Endothelial cell of umbilical vein (primary cell): ENCODE data around the gene PPP3CA.

ENCODE experiments used
- FOS ChIP-seq: IDR thresholded peaks from 2 replicates; pipeline ENCODE4 v1.6.1; 2011; ENCODE audit warnings: mild to moderate bottlenecking, low read length, moderate library complexity, borderline replicate concordance; ENCODE audit not compliant: insufficient read depth
- POLR2A ChIP-seq: IDR thresholded peaks from 2 replicates; pipeline ENCODE4 v1.6.1; 2012; ENCODE audit warnings: low read depth, mild to moderate bottlenecking, control low read depth, low read length
- TF ChIP-seq, protein P1 (sequence below), 2 donors: IDR thresholded peaks; 1 replicate in 1 of 2; 2 replicates in 1 of 2; pipeline ENCODE4 v1.5.1; 2011; ENCODE audit warnings: low read length in 2 of 2, mild to moderate bottlenecking in 2 of 2, moderate library complexity in 2 of 2, control low read depth in 1 of 2, inconsistent platforms in 1 of 2, low read depth in 1 of 2; ENCODE audit not compliant: insufficient read depth in 1 of 2; ENCODE audit errors: extremely low read depth in 1 of 2

DNA sequence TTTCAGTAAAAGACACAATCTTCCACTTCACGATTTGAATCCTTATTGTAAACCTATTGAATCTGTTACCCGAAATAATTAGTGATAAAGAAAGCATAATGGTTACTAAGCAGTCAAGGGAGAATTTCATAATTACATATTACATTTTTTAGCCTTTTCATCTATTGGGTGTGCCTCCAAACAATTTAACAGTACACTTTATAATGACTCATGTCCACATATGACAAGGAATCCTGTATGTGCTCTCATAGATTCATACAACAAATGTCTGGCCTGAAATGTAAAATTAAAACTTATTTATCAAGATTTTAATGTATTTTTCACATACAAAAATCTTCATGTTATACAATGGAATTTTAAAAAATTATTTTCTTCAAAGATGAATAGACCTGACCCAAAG, 39.4 kb downstream of the PPP3CA start:
- TF ChIP-seq, protein P1, sequence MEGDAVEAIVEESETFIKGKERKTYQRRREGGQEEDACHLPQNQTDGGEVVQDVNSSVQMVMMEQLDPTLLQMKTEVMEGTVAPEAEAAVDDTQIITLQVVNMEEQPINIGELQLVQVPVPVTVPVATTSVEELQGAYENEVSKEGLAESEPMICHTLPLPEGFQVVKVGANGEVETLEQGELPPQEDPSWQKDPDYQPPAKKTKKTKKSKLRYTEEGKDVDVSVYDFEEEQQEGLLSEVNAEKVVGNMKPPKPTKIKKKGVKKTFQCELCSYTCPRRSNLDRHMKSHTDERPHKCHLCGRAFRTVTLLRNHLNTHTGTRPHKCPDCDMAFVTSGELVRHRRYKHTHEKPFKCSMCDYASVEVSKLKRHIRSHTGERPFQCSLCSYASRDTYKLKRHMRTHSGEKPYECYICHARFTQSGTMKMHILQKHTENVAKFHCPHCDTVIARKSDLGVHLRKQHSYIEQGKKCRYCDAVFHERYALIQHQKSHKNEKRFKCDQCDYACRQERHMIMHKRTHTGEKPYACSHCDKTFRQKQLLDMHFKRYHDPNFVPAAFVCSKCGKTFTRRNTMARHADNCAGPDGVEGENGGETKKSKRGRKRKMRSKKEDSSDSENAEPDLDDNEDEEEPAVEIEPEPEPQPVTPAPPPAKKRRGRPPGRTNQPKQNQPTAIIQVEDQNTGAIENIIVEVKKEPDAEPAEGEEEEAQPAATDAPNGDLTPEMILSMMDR (IDR thresholded peaks at IDR 0.05; ENCODE audit: extremely low read depth in 1 of 2, insufficient read depth in 1 of 2, low read depth in 1 of 2, low read length in 2 of 2): no peak
- TF ChIP-seq POLR2A: no peak
- no peak for TF ChIP-seq FOS
